ENCODE data around the gene TRIM49B. TPM values are rescaled to one million over a fixed set of nuclear protein-coding genes. Genes with fewer than 3 reads are reported as not detected.

Gene TRIM49B, protein sequence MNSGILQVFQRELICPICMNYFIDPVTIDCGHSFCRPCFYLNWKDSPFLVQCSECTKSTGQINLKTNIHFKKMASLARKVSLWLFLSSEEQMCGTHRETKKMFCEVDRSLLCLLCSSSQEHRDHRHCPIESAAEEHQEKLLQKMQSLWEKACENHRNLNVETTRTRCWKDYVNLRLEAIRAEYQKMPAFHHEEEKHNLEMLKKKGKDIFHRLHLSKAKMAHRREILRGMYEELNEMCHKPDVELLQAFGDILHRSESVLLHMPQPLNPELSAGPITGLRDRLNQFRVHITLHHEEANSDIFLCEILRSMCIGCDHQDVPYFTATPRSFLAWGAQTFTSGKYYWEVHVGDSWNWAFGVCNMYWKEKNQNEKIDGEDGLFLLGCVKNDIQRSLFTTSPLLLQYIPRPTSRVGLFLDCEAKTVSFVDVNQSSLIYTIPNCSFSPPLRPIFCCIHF
- not detected in 5 replicates for total RNA-seq (2022; extraction: Qiagen RNA extraction; ENCODE audit: low read depth)

GRCh38 chr11:49028523-49028922 lies at the start of gene TRIM49B:
TRIM49B (plus strand) TSS chr11:49028823; CDS start chr11:49031600, 2,777 bp downstream.

GRCh38 chr11:48983785-48984184 lies 44.8 kb upstream of the TRIM49B start, which contains the start of gene TRIM51G:
TRIM51G (minus strand) TSS chr11:48983885; CDS start chr11:48981695, 2,190 bp downstream.

DNA sequence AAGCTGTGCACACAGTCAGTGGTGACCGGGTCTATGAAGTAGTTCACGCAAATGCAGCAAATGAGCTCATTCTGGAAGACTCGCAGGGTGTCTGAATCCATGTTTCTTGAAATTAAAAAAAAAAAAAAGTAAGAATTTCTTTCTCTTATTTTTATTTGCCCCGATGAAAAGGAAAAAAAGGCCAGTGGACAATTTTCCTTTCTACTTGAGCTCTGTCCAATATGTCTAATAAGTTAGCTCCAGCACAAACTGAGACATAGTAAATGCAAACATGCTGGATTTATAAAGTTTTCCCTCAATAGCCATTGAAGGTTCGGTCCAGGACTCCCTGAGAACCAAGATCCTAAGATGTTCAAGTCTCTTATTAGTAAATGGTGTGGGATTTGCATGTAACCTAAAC lies 30.4 kb downstream of the TRIM49B start, which contains the start of gene TRIM64C:
Gene TRIM64C (minus strand): TSS at position 101 of the 400 bp plus-strand sequence. CDS start 0 bp downstream, at position 101.

Other genes starting within 250 kb of the TRIM49B start
- not detected in 5 replicates for gene TRIM51G, start 44.9 kb upstream of the TRIM49B start, total RNA-seq (2022; extraction: Qiagen RNA extraction; ENCODE audit: low read depth)
- not detected in 5 replicates for gene TRIM64C, start 30.3 kb downstream of the TRIM49B start, total RNA-seq (2022; extraction: Qiagen RNA extraction; ENCODE audit: low read depth)
- not detected in 5 replicates for gene FOLH1, start 179.8 kb downstream of the TRIM49B start, total RNA-seq (2022; extraction: Qiagen RNA extraction; ENCODE audit: low read depth)